ENCODE data around the gene THOP1. TPM values are rescaled to one million over a fixed set of nuclear protein-coding genes. Genes with fewer than 3 reads are reported as not detected.
A peak's percentile ranks its signal among the peaks of the same experiment; 100 is the strongest.

THOP1 gene
- total RNA-seq, 2 donors from 2014 or later: 33.9 to 45.8 TPM

GRCh38 chr19:2793126-2793525 is 7.8 kb downstream of the THOP1 start:
- H3K4me3 ChIP-seq: no peak overlapping the region
- H3K36me3 ChIP-seq: peaks cover 16% of the 10 kb centered on the region
- H3K4me1 ChIP-seq: peaks cover 0 to 15% of the 10 kb centered on the region in 2 donors
- H3K9me3 ChIP-seq: no peaks in the 10 kb centered on the region
- H3K27ac ChIP-seq: no peak overlapping the region
- H3K27me3 ChIP-seq: no peaks in the 10 kb centered on the region
- no peak for TF ChIP-seq CTCF (IDR thresholded peaks at IDR 0.05)
- no peak for DNase-seq (ENCODE audit: low spot score)

GRCh38 chr19:2793577-2793976 is 8.3 kb downstream of the THOP1 start:
- no peak for DNase-seq (ENCODE audit: low spot score)
- H3K9me3 ChIP-seq: no peaks in the 10 kb centered on the region
- H3K4me1 ChIP-seq: peaks cover 0 to 19% of the 10 kb centered on the region in 2 donors
- no peak for TF ChIP-seq CTCF (IDR thresholded peaks at IDR 0.05)
- H3K36me3 ChIP-seq: peaks cover 16% of the 10 kb centered on the region
- no peaks in the 10 kb centered on the region for H3K27me3 ChIP-seq
- no peak overlapping the region for H3K27ac ChIP-seq
- no peak overlapping the region for H3K4me3 ChIP-seq

GRCh38 chr19:2795827-2796658 is 10.7 kb downstream of the THOP1 start:
- TF ChIP-seq CTCF (IDR thresholded peaks at IDR 0.05): no peak
- Histone ChIP-seq H3K27ac (peak overlapping the region; percentile 85 to 96), H3K9me3 (no peaks in the 10 kb centered on the region), H3K27me3 (no peaks in the 10 kb centered on the region), H3K4me1 (peaks cover 0 to 19% of the 10 kb centered on the region in 2 donors), H3K4me3 (no peak overlapping the region), H3K36me3 (peaks cover 11% of the 10 kb centered on the region)
- DNase-seq (ENCODE audit: low spot score): no peak

- H3K36me3 ChIP-seq: peaks cover 12% of the 10 kb centered on the region
- no peak for TF ChIP-seq CTCF (IDR thresholded peaks at IDR 0.05)
- no peaks in the 10 kb centered on the region for H3K9me3 ChIP-seq
- H3K4me3 ChIP-seq: no peak overlapping the region
- peaks cover 0 to 19% of the 10 kb centered on the region in 2 donors for H3K4me1 ChIP-seq
- no peak for DNase-seq (ENCODE audit: low spot score)
- peak overlapping the region; percentile 85 to 96 for H3K27ac ChIP-seq
- no peaks in the 10 kb centered on the region for H3K27me3 ChIP-seq
Measured at GRCh38 chr19:2796659-2797266, 11.5 kb downstream of the THOP1 start.

- no peak for TF ChIP-seq CTCF (IDR thresholded peaks at IDR 0.05)
- DNase-seq (ENCODE audit: low spot score): peak; percentile 64
- no peak overlapping the region for H3K4me3 ChIP-seq
- peak overlapping the region; percentile 85 to 96 for H3K27ac ChIP-seq
- no peaks in the 10 kb centered on the region for H3K27me3 ChIP-seq
- no peaks in the 10 kb centered on the region for H3K9me3 ChIP-seq
- peaks cover 0 to 19% of the 10 kb centered on the region in 2 donors for H3K4me1 ChIP-seq
- H3K36me3 ChIP-seq: peaks cover 12% of the 10 kb centered on the region
Measured at GRCh38 chr19:2797280-2797679, 12.0 kb downstream of the THOP1 start.
